HepG2 (cell line): ENCODE measurements around the gene GGT1. TPM values are rescaled to one million over a fixed set of nuclear protein-coding genes. Genes with fewer than 3 reads are reported as not detected.
"Not testable (repeated sequence)": the region's sequence is repeated elsewhere in the genome, so short reads cannot be mapped to it uniquely, and the experiment has no call there.

Source experiments
- ATAC-seq: fragments of 200-7000 bp; cut with Tn5 transposase; 3 replicates; pipeline ENCODE4 v1.9.1; 2020; ENCODE audit warnings: mild to moderate bottlenecking, moderate library complexity
- BruUV-seq: library from RNA; stranded (reverse); fragments of 400-500 nt; replicated peaks from 2 replicates; lab custom pipeline; 2021; lab: Mats Ljungman, UMichigan
- CTCF ChIA-PET: fragments of 300-600 bp; formaldehyde crosslinking; extraction: SDS; loops from one replicate; lab custom pipeline; 2021; ENCODE audit warnings: low total read pairs, inconsistent platforms, low intra/inter-chr PET ratio; lab: Yijun Ruan, JAX
- POLR2A ChIA-PET: fragments of 350-600 bp; sonication (Branson Sonifier 250); formaldehyde crosslinking; loops from one replicate; lab custom pipeline; 2020; ENCODE audit warnings: antibody characterized with exemption, inconsistent platforms; lab: Yijun Ruan, JAX
- DNase-seq: peaks from one replicate; pipeline ENCODE4 v3.0.0-alpha.2; 2015; ENCODE audit warnings: low spot score
- FAIRE-seq: peaks from 3 replicates; lab custom pipeline; 2011; peaks lifted over from hg19 to GRCh38; lab: Jason Lieb, UNC
- H2AFZ ChIP-seq: one replicate; pipeline ENCODE4 v1.6.1; 2011; ENCODE audit warnings: low read length, inconsistent platforms
- H3K27ac ChIP-seq: fragments of 300-600 bp; 3 replicates; pipeline ENCODE4 v1.8.0; 2011; ENCODE audit warnings: mixed run types, mild to moderate bottlenecking, mixed read lengths, low read length, inconsistent platforms; ENCODE audit not compliant: insufficient read depth; ENCODE audit errors: extremely low read length
- H3K27me3 ChIP-seq, 2 experiments: fragments of 200-600 bp in 1 of 2; 2 replicates in 1 of 2; 3 replicates in 1 of 2; pipeline versions ENCODE4 v1.6.0 to v1.8.0; 2011; ENCODE audit warnings: low read length in 2 of 2, mild to moderate bottlenecking in 2 of 2, moderate library complexity in 2 of 2, inconsistent platforms in 1 of 2; ENCODE audit not compliant: insufficient read depth in 2 of 2, control insufficient read depth in 1 of 2
- H3K36me3 ChIP-seq, 2 experiments: fragments of 200-600 bp in 1 of 2; replicated peaks in 1 of 2; 2 replicates in 1 of 2; 3 replicates in 1 of 2; pipeline versions ENCODE4 v1.5.1 to v1.8.0; 2011; ENCODE audit warnings: low read length in 2 of 2, inconsistent platforms in 1 of 2; ENCODE audit not compliant: insufficient read depth in 2 of 2, control insufficient read depth in 1 of 2
- H3K4me1 ChIP-seq: 2 replicates; pipeline ENCODE4 v1.5.1; 2012; ENCODE audit warnings: low read length, inconsistent platforms; ENCODE audit not compliant: insufficient read depth
- H3K4me2 ChIP-seq: 2 replicates; pipeline ENCODE4 v1.6.0; 2011; ENCODE audit warnings: low read depth, low read length, inconsistent platforms
- H3K4me3 ChIP-seq, 3 experiments: fragments of 200-600 bp in 1 of 3; sonication (generic), shearing (Covaris generic) in 1 of 3; replicated peaks in 1 of 3; 2 replicates each; pipeline ENCODE4 v1.5.1; 2011 to 2016; ENCODE audit warnings: low read length in 3 of 3, inconsistent platforms in 2 of 3, low read depth in 2 of 3, mild to moderate bottlenecking in 2 of 3, control low read depth in 1 of 3, mixed read lengths in 1 of 3; ENCODE audit not compliant: insufficient read depth in 1 of 3
- H3K79me2 ChIP-seq: one replicate; pipeline ENCODE4 v1.6.1; 2011; ENCODE audit warnings: low read length, inconsistent platforms; ENCODE audit not compliant: insufficient read depth
- H3K9ac ChIP-seq: 2 replicates; pipeline ENCODE4 v1.6.0; 2011; ENCODE audit warnings: mild to moderate bottlenecking, low read depth, low read length, inconsistent platforms; ENCODE audit not compliant: insufficient read depth
- H3K9me3 ChIP-seq: 2 replicates; pipeline ENCODE4 v1.5.1; 2012; ENCODE audit warnings: mild to moderate bottlenecking, low read length
- H4K20me1 ChIP-seq: 2 replicates; pipeline ENCODE4 v1.6.0; 2011; ENCODE audit warnings: inconsistent platforms, mild to moderate bottlenecking, low read length, moderate library complexity; ENCODE audit not compliant: insufficient read depth
- STAG1 ChIP-seq: sonication (generic); formaldehyde crosslinking; IDR thresholded peaks from 2 replicates; pipeline ENCODE4 v1.4.0; 2020; ENCODE audit warnings: missing genetic modification reagents
- WGBS: methylation state at CpG from one replicate; pipeline ENCODE4 v1.1.6; 2017; ENCODE audit warnings: low lambda C conversion rate; 5-methylcytosine and 5-hydroxymethylcytosine counted together
- in situ Hi-C: cut with HindIII; loops from 2 replicates; pipeline ENCODE4 v1.10.0; 2017; ENCODE audit warnings: low pct_unique_long_range_greater_than_20kb; ENCODE audit not compliant: extremely low pct_ligation_motif_present
- intact Hi-C: fragments of 100-400 bp; cut with micrococcal nuclease; formaldehyde crosslinking; loops from one replicate; pipeline ENCODE4 v1.10.0; 2022; ENCODE audit not compliant: unreplicated experiment
- polyA plus RNA-seq, 8 experiments: library from polyadenylated mRNA; depleted of rRNA in 3 of 8; stranded (reverse) in 7 of 8; unstranded in 1 of 8; fragments of >200 nt; fragmentation: Illumina TruSeq in 4 of 8; extraction: Trizol in 4 of 8; gene quantifications; 2 replicates each; pipeline versions ENCODE4 v1.2.1 to v1.2.3, GENCODE V29; 2011 to 2016; ENCODE audit warnings: low read depth in 4 of 8, missing spikeins in 1 of 8, mixed read lengths in 1 of 8; ENCODE audit not compliant: insufficient read depth in 1 of 8
- total RNA-seq, 5 experiments: library from RNA; depleted of rRNA; stranded (reverse); fragments of >200 nt; fragmentation: Illumina TruSeq; extraction: Trizol; gene quantifications; 2 replicates each; pipeline ENCODE4 v1.2.3, GENCODE V29; 2016; ENCODE audit warnings: low read depth in 1 of 5

Gene GGT1
- total and polyA plus RNA-seq, 2 of the 13 experiments (the other 11 are each of a cell fraction or from before 2014, with no cell fraction given): 29.9 to 103 TPM

DNA sequence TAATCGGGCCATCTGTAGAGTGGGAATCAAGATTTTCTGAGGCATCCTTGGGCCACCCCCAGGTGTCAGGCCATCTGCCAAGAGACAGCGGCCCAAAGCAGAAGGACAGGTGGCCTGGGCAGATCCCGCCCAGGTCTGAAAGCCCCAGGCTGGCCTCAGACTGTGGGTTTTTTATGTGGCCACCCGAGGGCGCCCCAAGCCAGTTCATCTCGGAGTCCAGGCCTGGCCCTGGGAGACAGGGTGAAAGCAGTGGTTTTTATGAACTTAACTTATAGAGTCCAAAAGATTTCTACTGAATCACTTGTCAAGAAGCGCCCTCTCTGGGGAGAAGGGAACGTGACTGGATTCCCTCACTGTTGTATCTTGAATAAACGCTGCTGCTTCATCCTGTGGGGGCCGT, 47.9 kb downstream of the GGT1 start:
- no CpG with 5 or more reads among the region's 10 CpGs for WGBS
- not testable (repeated sequence) for H3K36me3 ChIP-seq

DNA sequence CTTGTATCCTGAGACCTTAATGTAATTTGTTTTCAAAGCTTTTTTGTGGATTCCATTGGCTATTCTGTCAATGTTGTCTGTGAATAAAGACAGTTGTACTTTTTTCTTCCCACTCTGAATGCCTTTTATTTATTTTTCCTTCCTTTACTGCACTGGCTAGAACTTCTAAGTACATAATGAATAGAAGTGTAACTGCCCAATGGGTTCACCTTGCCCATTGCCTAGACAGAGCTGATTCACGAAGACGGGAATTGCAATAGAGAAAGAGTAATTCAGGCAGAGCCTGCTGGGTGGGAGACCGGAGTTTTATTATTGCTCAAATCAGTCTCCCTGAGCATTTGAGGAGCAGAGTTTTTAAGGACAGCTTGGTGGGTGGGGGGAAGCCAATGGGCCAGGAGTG, 62.4 kb downstream of the GGT1 start:
- H3K9me3 ChIP-seq, BruUV-seq, H3K9ac ChIP-seq, H3K4me2 ChIP-seq, H3K27me3 ChIP-seq, CTCF ChIA-PET, H3K4me1 ChIP-seq, ATAC-seq, FAIRE-seq, H2AFZ ChIP-seq, H3K79me2 ChIP-seq, DNase-seq, POLR2A ChIA-PET, intact Hi-C loops, H4K20me1 ChIP-seq, H3K36me3 ChIP-seq, H3K4me3 ChIP-seq, H3K27ac ChIP-seq: not testable (repeated sequence)
- in situ Hi-C loops: loop anchor here (25.0 kb wide), 1 partner anchor 97 kb away; the partner anchor contains the start of gene PIWIL3
- WGBS: 91% methylated on average over 3 of the region's 3 CpGs

More for the DNA sequence above, 47.9 kb downstream of the GGT1 start:
- POLR2A ChIA-PET, H3K4me2 ChIP-seq, BruUV-seq, DNase-seq, FAIRE-seq, intact Hi-C loops, CTCF ChIA-PET, H4K20me1 ChIP-seq, H2AFZ ChIP-seq, H3K27me3 ChIP-seq, H3K9me3 ChIP-seq, H3K9ac ChIP-seq, ATAC-seq, H3K4me1 ChIP-seq, H3K27ac ChIP-seq, H3K79me2 ChIP-seq, H3K4me3 ChIP-seq: not testable (repeated sequence)
- peak; percentile 64 for TF ChIP-seq STAG1 (CRISPR knock-in tag)
- in situ Hi-C loops: loop anchor here (25.0 kb wide), 1 partner anchor 111 kb away; the partner anchor contains the start of gene PIWIL3

DNA sequence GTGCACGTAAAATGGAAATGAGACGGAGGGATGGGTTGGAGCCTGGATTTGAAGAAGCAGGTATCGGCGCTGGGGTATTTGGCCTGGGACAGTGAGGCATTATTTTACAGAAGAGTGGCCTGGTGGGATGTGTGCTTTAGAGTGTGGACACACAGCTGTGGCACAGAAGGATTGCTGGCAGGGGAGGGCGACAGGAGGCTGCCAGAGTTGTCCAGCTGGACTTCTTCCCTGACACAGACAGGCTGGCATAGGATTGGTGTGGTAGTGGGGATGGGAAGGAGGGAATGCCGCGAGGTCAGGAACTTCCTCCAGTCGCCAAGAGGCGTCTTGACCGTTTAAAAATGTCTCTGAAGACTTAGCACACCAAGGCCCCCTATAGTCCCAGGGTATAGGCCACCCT, 64.9 kb downstream of the GGT1 start:
- FAIRE-seq, H3K27me3 ChIP-seq, H2AFZ ChIP-seq, H3K9me3 ChIP-seq, intact Hi-C loops, H3K9ac ChIP-seq, BruUV-seq, H3K4me1 ChIP-seq, H3K4me3 ChIP-seq, H3K79me2 ChIP-seq, DNase-seq, ATAC-seq, POLR2A ChIA-PET, CTCF ChIA-PET, H3K36me3 ChIP-seq, H4K20me1 ChIP-seq, H3K4me2 ChIP-seq, H3K27ac ChIP-seq: not testable (repeated sequence)
- in situ Hi-C loops: loop anchor here (25.0 kb wide), 1 partner anchor 94 kb away; the partner anchor contains the start of gene PIWIL3
- 98% methylated on average over 4 of the region's 10 CpGs for WGBS

DNA sequence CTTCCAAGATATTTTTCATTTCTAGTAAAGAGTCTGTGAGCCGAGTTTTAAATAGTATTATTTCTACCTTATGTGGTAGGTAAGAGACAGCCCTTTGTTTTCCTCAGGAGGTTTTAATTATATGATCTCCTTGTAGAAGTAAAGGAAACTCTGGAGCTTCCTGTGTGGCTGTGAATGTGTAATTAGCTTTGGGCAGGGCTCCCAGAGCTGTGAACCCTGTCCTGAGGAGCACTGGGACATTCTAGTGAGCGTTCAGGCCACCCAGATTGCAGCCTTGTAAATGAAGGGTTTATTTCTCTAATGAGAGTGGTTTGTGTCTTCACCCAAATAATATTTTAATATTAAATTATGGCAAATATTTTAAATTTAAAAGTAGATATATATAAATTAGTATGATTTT, 69.5 kb downstream of the GGT1 start:
- H3K4me2 ChIP-seq, DNase-seq, H3K4me1 ChIP-seq, POLR2A ChIA-PET, H3K27ac ChIP-seq, BruUV-seq, CTCF ChIA-PET, H4K20me1 ChIP-seq, intact Hi-C loops, H3K9ac ChIP-seq, H3K27me3 ChIP-seq, H2AFZ ChIP-seq, H3K4me3 ChIP-seq, H3K36me3 ChIP-seq, ATAC-seq, H3K9me3 ChIP-seq, H3K79me2 ChIP-seq, FAIRE-seq: not testable (repeated sequence)
- WGBS: 0% methylated on average over 2 of the region's 2 CpGs
- in situ Hi-C loops: loop anchor here (25.0 kb wide), 1 partner anchor 90 kb away; the partner anchor contains the start of gene PIWIL3
